ENCODE data around the gene MYL4. TPM values are rescaled to one million over a fixed set of nuclear protein-coding genes. Genes with fewer than 3 reads are reported as not detected.

MYL4 gene
- not detected in 2 replicates for total RNA-seq (2014; rRNA removed; shearing (Covaris generic))

DNA sequence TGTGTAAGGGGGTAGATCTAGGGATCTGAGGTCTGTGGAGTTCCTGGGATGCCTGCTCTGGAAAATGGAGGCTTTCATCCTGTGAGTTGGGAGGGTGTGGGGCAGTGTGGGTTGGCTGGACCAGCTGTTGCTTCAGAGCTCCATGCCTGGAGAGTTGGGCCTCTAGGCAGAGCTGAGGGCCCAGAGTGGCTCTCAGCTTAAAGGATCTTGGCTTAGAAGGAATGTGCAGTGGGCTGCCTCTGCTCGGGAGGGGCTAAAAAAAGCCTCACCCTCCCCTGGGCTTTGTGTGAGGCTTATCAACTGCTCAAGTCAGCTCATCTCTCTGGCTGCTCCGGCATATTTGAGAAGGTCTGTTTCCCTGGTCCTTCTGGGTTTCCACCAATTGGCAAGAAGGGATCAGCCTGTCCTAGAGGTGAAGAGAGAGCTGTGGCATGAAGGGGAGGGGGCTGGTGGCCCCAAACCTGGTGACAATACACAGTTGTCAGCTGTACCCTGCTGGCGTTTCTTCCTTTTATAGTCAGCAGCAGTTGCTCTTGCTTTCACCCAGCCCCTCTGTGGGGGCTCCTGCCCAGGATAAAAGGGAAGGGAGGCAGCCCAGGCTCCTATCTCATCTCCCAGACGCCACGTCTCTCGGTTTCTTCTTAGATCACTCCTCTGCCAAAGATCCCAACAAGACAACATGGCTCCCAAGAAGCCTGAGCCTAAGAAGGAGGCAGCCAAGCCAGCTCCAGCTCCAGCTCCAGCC, at the start of gene MYL4:
Gene MYL4, plus strand, starts transcription at position 605 of the 745 bp plus-strand sequence. Its CDS starts 75 bp downstream, at position 680.

DNA sequence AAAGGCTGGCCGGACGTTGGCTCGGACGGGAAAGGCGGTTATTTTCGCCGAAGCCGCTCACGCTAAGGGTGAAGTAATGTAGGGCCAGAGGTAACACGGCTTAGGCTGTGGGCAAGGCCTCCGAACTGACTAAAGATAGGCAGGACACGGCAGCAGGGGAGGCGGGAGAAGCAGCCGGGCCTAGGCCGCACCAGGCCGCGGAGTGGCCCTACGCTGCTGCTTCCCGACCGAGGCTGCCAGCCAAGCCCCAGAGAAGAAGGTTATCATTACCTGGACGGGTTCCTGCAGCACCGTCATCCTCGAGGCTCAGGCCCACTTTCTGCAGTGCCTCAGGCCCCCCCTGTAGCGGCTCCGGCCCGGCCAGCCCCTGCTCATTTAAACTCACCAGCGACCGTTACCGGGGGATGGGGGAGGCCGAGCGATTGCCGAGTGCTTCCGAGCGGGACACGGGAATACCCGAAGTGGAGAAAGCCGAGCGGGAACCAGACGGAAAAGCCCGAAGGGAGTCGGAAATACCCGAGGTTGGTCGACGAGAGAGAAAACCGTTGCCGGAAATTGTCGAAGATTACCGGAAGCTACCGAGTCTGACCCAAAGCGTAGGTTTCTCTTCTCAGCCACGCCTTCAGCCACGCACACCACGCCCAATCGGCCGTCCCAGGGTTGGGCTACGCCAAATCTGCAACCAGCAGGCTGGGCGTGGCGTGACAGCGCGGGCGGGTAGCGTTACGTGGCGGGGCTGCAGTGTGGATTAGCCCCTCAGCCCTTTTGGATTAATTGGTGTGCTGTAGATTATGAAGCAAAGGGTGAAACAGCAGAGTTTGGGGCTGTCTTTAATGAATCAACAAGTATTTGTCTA, 20.0 kb upstream of the MYL4 start, which contains the start of gene CDC27:
Gene CDC27, minus strand, starts transcription at position 420 of the 856 bp plus-strand sequence. Its CDS starts 123 bp downstream, at position 297.

DNA sequence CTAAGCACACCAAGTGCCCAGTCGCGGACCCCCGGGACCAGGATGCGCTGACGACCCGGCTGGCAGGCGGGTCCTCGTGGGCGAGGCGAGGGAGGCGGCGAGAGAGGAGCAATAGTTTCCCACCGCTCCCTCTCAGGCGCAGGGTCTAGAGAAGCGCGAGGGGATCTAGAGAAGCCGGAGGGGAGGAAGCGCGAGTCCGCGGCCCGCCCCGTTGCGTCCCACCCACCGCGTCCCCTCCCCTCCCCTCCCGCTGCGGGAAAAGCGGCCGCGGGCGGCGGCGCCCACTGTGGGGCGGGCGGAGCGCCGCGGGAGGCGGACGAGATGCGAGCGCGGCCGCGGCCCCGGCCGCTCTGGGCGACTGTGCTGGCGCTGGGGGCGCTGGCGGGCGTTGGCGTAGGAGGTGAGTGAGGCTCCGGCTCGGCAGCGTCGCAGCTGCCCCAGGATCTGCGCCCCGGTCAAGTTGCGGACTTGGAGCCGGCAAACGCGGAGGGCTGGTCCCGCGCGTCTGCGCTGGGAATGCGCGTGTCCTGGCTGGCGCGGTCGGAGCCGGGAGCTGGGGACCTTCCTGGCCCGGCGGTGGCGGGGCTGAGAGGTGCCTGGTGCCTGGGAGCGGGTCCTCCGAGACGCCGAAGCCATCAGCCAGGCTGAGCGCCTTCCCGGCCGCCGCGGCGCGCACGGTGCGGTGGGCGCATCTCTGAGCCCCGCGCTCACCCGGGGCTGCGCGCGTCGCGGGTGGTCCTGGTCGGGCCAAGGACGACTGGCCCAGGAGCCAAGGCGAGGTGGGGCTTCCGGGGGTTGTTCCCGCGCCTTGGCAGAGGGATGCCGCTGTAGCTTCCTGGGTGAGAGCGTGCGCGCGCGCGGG, 44.6 kb downstream of the MYL4 start, which contains the start of gene ITGB3:
Gene ITGB3, plus strand, starts transcription at position 287 of the 862 bp plus-strand sequence. Its CDS starts 35 bp downstream, at position 322.

Small RNA genes lying within 50 kb of the gene (small RNA-seq; reads per million reads assigned to genes)
- not detected for gene RNU7-186P

Other genes starting within 250 kb of the MYL4 start
- 0.56 TPM in 1 of 2 replicates, not detected in the other for gene RPRML, start 230.1 kb upstream of the MYL4 start, total RNA-seq (2014; rRNA removed; shearing (Covaris generic))
- gene CDC27, start 20.1 kb upstream of the MYL4 start, total RNA-seq (2014; rRNA removed; shearing (Covaris generic)): 71.1 and 85.8 TPM in 2 replicates
- 94.5 and 96.8 TPM in 2 replicates for gene ITGB3, start 44.5 kb downstream of the MYL4 start, total RNA-seq (2014; rRNA removed; shearing (Covaris generic))
- gene EFCAB13, start 114.6 kb downstream of the MYL4 start, total RNA-seq (2014; rRNA removed; shearing (Covaris generic)): 4.6 and 8.4 TPM in 2 replicates

All from A375 (cell line).